Breast epithelium (tissue), 3 donors: ENCODE results near the gene CSNK1D.

Source experiments
- POLR2A ChIP-seq: fragments of 450-650 bp; IDR thresholded peaks from one replicate; pipeline ENCODE4 v1.6.1; 2016; ENCODE audit warnings: antibody characterized with exemption, mild to moderate bottlenecking, moderate library complexity
- TF ChIP-seq, protein P1 (sequence below), 3 donors: fragments of 450-650 bp; IDR thresholded peaks; one replicate each; pipeline ENCODE4 v1.5.1; 2016 to 2017; ENCODE audit warnings: antibody characterized with exemption in 3 of 3, mild to moderate bottlenecking in 3 of 3, moderate library complexity in 3 of 3

DNA sequence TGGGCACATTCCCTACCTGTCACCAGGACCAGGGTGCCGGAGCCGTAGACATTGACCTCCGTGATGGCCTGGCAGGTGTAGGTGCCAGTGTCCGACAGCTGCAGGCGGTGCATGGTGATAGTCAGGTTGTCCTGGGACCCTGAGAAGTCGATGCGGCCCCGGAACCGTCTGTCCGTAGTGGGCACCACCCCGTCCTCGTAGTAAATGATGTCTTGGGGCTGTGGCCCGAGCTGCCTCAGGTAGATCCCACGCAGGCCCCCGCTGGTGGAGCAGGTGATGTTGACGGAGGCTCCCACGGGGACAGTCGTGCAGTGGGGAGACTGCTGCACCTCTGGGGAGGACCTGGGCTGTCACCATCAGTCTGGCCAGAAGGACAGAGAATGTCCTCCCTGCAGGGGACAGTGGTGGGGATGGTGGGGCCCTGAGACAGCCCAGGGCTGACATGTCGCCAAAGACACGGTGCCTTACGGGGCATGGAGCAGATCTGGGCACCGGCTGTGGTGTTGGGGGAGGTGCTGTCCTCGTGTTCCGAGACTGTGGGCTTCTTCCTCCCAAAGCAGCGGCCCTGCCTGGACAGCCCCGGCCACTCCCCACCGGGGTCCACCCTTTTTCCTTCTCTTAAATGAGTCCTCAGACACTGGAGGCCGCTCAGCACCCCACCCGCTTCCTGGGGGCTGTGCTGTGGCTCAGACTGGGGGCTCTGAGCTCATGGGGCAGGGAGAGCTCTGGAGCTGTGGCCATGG lies 43.3 kb upstream of the CSNK1D start:
- no peak for TF ChIP-seq POLR2A
- TF ChIP-seq, protein P1, sequence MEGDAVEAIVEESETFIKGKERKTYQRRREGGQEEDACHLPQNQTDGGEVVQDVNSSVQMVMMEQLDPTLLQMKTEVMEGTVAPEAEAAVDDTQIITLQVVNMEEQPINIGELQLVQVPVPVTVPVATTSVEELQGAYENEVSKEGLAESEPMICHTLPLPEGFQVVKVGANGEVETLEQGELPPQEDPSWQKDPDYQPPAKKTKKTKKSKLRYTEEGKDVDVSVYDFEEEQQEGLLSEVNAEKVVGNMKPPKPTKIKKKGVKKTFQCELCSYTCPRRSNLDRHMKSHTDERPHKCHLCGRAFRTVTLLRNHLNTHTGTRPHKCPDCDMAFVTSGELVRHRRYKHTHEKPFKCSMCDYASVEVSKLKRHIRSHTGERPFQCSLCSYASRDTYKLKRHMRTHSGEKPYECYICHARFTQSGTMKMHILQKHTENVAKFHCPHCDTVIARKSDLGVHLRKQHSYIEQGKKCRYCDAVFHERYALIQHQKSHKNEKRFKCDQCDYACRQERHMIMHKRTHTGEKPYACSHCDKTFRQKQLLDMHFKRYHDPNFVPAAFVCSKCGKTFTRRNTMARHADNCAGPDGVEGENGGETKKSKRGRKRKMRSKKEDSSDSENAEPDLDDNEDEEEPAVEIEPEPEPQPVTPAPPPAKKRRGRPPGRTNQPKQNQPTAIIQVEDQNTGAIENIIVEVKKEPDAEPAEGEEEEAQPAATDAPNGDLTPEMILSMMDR (IDR thresholded peaks at IDR 0.05): no peak
